Osteocyte (in vitro differentiated cells): ENCODE measurements around the gene FHL1. TPM values are rescaled to one million over a fixed set of nuclear protein-coding genes. Genes with fewer than 3 reads are reported as not detected.

Experiments used
- DNase-seq: peaks from one replicate; pipeline ENCODE4 v3.0.0; 2021; ENCODE audit warnings: mixed read lengths; ENCODE audit not compliant: unreplicated experiment; ENCODE audit errors: extremely low spot score
- H3K27ac Mint-ChIP-seq: one replicate; pipeline ENCODE4 v1.8.0; 2021; ENCODE audit warnings: mild to moderate bottlenecking, mixed read lengths; ENCODE audit not compliant: unreplicated experiment
- H3K27me3 Mint-ChIP-seq: one replicate; pipeline ENCODE4 v1.8.0; 2021; ENCODE audit warnings: mixed read lengths; ENCODE audit not compliant: unreplicated experiment
- H3K36me3 Mint-ChIP-seq: one replicate; pipeline ENCODE4 v1.8.0; 2021; ENCODE audit warnings: mixed read lengths; ENCODE audit not compliant: unreplicated experiment
- H3K4me1 Mint-ChIP-seq: one replicate; pipeline ENCODE4 v1.8.0; 2021; ENCODE audit warnings: mixed read lengths; ENCODE audit not compliant: unreplicated experiment
- H3K4me3 Mint-ChIP-seq: one replicate; pipeline ENCODE4 v1.8.0; 2021; ENCODE audit warnings: mild to moderate bottlenecking, moderate library complexity, mixed read lengths; ENCODE audit not compliant: unreplicated experiment
- H3K9me3 Mint-ChIP-seq: one replicate; pipeline ENCODE4 v1.8.0; 2021; ENCODE audit warnings: mixed read lengths; ENCODE audit not compliant: unreplicated experiment
- total RNA-seq: library from RNA; stranded (reverse); gene quantifications from 2 replicates; pipeline ENCODE4 v1.2.1, GENCODE V29; 2021
- TF ChIP-seq, protein P1 (sequence below): fragments of 200-600 bp; sonication (generic); IDR thresholded peaks from 2 replicates; pipeline ENCODE4 v1.5.0; 2021; ENCODE audit warnings: antibody characterized with exemption, mild to moderate bottlenecking, moderate library complexity

FHL1 gene
- total RNA-seq, 1 donor from 2014 or later = 1,725 TPM

DNA sequence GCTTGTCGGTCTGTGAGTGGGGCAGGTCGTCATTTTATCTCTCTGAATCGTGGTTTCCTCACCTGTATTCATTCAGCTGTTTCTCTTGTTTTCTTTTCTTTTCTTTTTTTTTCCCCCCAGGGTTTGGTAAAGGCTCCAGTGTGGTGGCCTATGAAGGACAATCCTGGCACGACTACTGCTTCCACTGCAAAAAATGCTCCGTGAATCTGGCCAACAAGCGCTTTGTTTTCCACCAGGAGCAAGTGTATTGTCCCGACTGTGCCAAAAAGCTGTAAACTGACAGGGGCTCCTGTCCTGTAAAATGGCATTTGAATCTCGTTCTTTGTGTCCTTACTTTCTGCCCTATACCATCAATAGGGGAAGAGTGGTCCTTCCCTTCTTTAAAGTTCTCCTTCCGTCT, 62.4 kb downstream of the FHL1 start:
- TF ChIP-seq, protein P1, sequence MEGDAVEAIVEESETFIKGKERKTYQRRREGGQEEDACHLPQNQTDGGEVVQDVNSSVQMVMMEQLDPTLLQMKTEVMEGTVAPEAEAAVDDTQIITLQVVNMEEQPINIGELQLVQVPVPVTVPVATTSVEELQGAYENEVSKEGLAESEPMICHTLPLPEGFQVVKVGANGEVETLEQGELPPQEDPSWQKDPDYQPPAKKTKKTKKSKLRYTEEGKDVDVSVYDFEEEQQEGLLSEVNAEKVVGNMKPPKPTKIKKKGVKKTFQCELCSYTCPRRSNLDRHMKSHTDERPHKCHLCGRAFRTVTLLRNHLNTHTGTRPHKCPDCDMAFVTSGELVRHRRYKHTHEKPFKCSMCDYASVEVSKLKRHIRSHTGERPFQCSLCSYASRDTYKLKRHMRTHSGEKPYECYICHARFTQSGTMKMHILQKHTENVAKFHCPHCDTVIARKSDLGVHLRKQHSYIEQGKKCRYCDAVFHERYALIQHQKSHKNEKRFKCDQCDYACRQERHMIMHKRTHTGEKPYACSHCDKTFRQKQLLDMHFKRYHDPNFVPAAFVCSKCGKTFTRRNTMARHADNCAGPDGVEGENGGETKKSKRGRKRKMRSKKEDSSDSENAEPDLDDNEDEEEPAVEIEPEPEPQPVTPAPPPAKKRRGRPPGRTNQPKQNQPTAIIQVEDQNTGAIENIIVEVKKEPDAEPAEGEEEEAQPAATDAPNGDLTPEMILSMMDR = no peak
- Mint-ChIP-seq H3K4me1 (peaks cover 82% of the 10 kb centered on the region), H3K4me3 (peak overlapping the region; percentile 26), H3K27me3 (no peaks in the 10 kb centered on the region), H3K9me3 (no peaks in the 10 kb centered on the region), H3K36me3 (peaks cover 32% of the 10 kb centered on the region), H3K27ac (peak overlapping the region; percentile 94)
- DNase-seq = no peak

DNA sequence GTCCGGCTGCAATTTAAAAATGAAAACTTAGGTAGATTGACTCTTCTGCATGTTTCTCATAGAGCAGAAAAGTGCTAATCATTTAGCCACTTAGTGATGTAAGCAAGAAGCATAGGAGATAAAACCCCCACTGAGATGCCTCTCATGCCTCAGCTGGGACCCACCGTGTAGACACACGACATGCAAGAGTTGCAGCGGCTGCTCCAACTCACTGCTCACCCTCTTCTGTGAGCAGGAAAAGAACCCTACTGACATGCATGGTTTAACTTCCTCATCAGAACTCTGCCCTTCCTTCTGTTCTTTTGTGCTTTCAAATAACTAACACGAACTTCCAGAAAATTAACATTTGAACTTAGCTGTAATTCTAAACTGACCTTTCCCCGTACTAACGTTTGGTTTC, 62.9 kb downstream of the FHL1 start:
- Mint-ChIP-seq H3K27ac (peak overlapping the region; percentile 94), H3K27me3 (no peaks in the 10 kb centered on the region), H3K9me3 (no peaks in the 10 kb centered on the region), H3K4me1 (peaks cover 82% of the 10 kb centered on the region), H3K36me3 (peaks cover 32% of the 10 kb centered on the region), H3K4me3 (no peak overlapping the region)
- TF ChIP-seq, protein P1 = no peak
- no peak for DNase-seq

DNA sequence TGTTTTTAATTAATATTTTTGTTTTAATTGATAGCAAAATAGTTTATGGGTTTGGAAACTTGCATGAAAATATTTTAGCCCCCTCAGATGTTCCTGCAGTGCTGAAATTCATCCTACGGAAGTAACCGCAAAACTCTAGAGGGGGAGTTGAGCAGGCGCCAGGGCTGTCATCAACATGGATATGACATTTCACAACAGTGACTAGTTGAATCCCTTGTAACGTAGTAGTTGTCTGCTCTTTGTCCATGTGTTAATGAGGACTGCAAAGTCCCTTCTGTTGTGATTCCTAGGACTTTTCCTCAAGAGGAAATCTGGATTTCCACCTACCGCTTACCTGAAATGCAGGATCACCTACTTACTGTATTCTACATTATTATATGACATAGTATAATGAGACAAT, 63.5 kb downstream of the FHL1 start:
- no peak overlapping the region for H3K4me3 Mint-ChIP-seq
- TF ChIP-seq, protein P1 = no peak
- peaks cover 82% of the 10 kb centered on the region for H3K4me1 Mint-ChIP-seq
- peak overlapping the region; percentile 94 for H3K27ac Mint-ChIP-seq
- H3K9me3 Mint-ChIP-seq = no peaks in the 10 kb centered on the region
- H3K36me3 Mint-ChIP-seq = peaks cover 32% of the 10 kb centered on the region
- no peaks in the 10 kb centered on the region for H3K27me3 Mint-ChIP-seq
- no peak for DNase-seq

DNA sequence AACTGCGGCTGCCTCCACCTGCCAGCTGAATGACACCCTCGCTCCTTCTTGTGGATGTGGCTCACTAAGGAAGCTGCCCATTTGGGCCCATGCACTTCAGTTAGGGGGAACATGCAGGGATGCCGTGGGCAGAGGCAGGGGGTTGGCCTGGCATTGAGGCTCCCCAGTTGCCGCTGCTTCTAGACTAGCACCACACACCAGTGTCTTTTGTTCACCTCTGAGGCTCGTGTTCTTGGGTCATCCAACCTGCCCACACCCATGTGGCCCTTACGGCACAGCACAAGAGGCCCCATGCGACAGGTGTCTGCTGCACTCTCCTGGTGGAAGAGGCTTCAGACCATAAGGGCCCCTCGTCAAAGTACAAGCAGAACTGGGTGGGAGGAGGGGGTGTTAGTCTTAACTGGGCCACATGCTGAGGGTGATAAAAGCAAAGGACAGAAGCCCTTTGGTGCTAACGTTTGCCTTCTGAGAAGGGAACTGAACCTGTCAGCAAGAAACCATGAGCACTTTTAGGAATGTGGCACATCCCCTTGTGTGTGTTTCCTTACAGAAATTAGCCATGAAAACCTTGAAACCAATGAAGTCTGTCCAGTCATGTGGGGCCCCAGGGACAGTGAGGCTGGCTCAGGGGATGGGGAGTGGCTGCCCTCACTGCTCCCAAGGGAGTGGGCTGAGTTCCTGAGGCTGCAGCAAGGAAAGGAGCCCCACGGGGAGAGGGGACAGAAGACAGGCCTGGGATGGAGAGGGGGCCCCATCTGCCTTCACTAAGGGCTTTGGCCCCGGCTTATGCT, 64.6 kb downstream of the FHL1 start:
- DNase-seq = no peak
- Mint-ChIP-seq H3K27ac (peak overlapping the region; percentile 94), H3K36me3 (peaks cover 27% of the 10 kb centered on the region), H3K9me3 (no peaks in the 10 kb centered on the region), H3K27me3 (no peaks in the 10 kb centered on the region), H3K4me1 (peaks cover 76% of the 10 kb centered on the region), H3K4me3 (peak overlapping the region; percentile 20)
- TF ChIP-seq, protein P1 = no peak

DNA sequence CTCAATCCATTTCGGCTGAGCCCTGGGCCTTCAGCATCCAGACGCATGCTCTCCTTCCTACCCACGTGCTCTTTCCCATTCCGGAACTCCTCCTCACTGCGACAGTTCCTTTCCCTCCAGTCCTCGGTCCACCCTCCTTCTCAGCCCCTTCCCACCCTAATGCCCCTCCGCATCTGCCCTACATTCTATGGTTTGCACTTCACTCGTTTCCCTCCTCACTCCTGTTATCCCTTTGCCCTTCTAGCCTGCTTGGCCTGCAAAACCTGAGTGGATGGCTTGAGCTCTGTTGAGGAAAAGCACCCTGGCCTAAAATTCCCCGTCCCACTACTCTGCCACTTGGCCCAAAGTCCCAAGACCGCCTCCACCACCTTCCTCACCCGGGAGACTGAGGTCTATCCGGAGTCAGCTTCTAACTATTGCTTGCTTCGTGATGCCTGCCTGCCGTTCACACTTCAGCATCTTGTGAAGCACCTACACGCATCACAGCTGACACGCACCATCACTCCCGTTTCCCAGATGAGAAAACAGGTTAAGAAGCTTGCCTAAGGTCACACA, 65.3 kb downstream of the FHL1 start:
- Mint-ChIP-seq H3K27ac (peak overlapping the region; percentile 94), H3K4me3 (no peak overlapping the region), H3K36me3 (peaks cover 30% of the 10 kb centered on the region), H3K9me3 (no peaks in the 10 kb centered on the region), H3K27me3 (no peaks in the 10 kb centered on the region), H3K4me1 (peaks cover 72% of the 10 kb centered on the region)
- DNase-seq = no peak
- TF ChIP-seq, protein P1 = no peak
